ENCODE results near the gene PPP1R27.

PPP1R27 gene

DNA sequence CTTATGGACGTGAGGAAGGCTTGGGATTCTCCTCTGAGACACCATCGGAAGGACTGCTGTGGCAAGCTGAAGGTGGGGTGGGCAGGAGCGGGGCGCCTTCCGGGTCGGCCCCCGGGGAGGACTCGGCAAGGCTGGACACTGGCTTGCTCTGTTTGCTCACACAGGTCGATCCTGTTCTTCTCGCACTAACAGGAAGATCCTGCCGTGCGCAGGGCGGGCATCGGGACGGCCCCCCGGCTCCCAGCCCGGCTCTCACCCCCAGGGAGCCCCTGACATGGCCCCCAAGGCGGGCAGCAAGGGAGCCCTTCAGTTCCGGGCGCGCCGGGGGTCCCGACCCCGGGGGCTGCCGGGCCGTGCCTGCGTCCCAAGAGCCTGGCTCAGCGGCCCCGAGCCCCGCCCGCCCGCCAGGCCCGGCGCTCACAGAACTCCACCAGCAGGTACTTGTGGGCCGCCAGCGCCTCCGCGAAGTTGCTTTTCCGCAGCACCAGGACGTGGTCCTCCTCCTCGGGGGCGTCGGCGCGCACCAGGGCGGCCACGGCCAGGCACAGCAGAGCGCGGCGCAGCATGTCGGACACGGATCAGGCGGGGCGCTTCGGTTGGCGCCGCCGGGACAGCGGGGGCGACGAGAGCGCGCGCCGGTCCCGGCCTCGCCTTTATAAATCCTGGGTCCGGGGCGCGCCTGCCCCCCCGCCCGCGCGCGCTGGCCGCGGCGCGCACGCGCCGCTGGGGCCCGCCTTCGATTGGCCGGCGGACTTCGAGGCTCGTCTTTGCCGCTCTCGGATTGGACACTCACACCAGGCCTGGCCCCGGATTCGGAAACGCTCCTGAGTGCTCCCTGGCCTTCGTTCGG is 25.3 kb upstream of the PPP1R27 start, which contains the start of gene P4HB:
Gene P4HB (minus strand): TSS at position 630 of the 850 bp plus-strand sequence. CDS start 64 bp downstream, at position 566.
- H3K4me1 ChIP-seq (ENCODE audit: control insufficient read depth, insufficient read depth, low read length) = peaks cover 6% of the 10 kb centered on the region; the same call in 1 of the 2 replicates
- H3K27ac ChIP-seq (ENCODE audit: low read depth, low read length) = peak within 1 kb of the TSS; percentile 92
- no peaks in the 10 kb centered on the region for H3K27me3 ChIP-seq (ENCODE audit: control insufficient read depth, insufficient read depth, low read length)
- H3K9ac ChIP-seq (ENCODE audit: low read depth, low read length) = peak within 1 kb of the TSS; percentile 92
- peaks cover 52% of the 10 kb centered on the region for H3K36me3 ChIP-seq (ENCODE audit: control insufficient read depth, insufficient read depth, low read length)
- H3K9me3 ChIP-seq (ENCODE audit: control insufficient read depth, insufficient read depth, low read length) = no peaks in the 10 kb centered on the region
- H3K4me3 ChIP-seq (ENCODE audit: low read depth, low read length) = peak within 1 kb of the TSS; percentile 89

DNA sequence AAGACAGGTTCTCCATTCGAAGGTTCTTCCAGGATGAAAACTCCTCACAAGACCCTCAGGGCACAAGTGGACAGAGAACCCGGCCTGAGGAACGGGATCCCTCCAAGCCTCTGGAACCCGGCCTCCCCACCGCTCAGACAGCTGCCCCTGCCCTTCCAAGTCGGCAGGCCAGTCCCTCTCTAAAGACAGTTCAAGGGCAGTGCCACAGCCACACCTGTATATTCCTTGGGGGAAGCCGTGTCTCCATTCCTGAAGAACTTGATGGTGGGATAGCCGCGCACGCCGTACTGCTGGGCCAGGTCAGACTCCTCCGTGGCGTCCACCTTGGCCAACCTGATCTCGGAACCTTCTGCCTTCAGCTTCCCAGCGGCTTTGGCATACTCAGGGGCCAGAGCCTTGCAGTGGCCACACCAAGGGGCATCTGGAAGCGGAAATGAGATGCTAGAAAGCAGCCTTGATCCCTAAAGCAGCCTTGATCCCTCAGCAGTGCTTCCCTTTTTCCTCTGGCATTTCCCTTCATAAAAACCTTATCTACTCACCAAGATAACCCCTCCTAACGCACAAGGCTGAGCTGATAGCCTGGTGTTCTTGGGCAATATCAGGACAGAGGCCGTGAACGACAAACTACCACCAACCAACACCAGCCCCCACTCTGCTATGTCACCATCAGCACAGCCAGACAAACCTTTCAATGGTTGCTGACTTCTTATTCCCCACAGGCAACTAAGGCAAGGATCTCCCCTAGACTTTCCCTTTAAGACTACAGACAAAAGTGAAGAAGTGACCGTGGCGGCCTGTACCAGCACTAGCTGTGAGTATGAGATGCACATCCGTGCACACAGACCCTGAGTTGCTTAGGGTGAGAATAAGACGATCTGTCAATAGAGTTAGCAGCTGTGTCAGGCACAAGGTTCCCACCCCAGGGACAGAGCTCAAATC is 24.4 kb upstream of the PPP1R27 start:
- Histone ChIP-seq H3K27ac (ENCODE audit: low read depth, low read length) (peak overlapping the region; percentile 90), H3K36me3 (ENCODE audit: control insufficient read depth, insufficient read depth, low read length) (peaks cover 59% of the 10 kb centered on the region), H3K9me3 (ENCODE audit: control insufficient read depth, insufficient read depth, low read length) (no peaks in the 10 kb centered on the region), H3K4me1 (ENCODE audit: control insufficient read depth, insufficient read depth, low read length) (peaks cover 6% of the 10 kb centered on the region; the same call in 1 of the 2 replicates), H3K27me3 (ENCODE audit: control insufficient read depth, insufficient read depth, low read length) (no peaks in the 10 kb centered on the region), H3K9ac (ENCODE audit: low read depth, low read length) (peak overlapping the region; percentile 79), H3K4me3 (ENCODE audit: low read depth, low read length) (peak overlapping the region; percentile 82)

DNA sequence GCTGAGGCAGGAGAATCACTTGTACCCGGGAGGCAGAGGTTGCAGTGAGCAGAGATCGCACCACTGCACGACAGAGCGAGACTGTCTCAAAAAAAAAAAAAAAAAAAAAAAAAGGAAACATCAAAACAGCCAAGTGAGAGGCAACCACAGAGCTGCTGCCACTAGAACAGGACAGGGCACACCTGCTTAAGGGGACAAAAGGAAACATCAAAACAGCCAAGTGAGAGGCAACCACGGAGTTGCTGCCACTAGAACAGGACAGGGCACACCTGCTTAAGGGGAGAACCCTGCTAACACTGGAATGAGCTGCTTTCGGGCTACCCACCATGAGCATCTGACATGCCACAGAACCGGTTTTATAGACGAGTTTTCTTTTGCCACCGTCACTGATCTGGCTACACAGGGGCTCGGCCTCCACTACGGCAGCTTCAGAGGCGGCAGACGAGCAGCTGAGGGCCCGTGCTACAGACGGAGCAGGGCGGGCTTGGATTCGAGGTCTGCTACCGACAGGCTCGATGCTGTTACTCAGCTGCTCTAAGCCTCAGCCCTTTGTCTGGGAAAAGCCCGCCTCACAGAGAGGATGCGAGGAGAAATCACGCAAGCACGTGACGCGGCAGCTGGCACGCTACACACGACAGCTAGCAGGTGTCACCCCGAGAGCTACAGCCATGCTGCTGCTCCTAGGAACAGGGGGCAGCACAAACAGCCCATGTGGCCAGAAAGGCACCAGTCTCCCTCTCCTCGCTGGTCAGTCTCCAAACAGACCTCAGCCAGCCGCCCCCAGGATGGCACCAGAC is 23.5 kb upstream of the PPP1R27 start:
- Histone ChIP-seq H3K4me1 (ENCODE audit: control insufficient read depth, insufficient read depth, low read length) (peaks cover 6% of the 10 kb centered on the region; the same call in 1 of the 2 replicates), H3K9ac (ENCODE audit: low read depth, low read length) (no peak overlapping the region), H3K9me3 (ENCODE audit: control insufficient read depth, insufficient read depth, low read length) (no peaks in the 10 kb centered on the region), H3K36me3 (ENCODE audit: control insufficient read depth, insufficient read depth, low read length) (peaks cover 59% of the 10 kb centered on the region), H3K27me3 (ENCODE audit: control insufficient read depth, insufficient read depth, low read length) (no peaks in the 10 kb centered on the region), H3K4me3 (ENCODE audit: low read depth, low read length) (peak overlapping the region; percentile 82; the same call in 1 of the 2 replicates), H3K27ac (ENCODE audit: low read depth, low read length) (no peak overlapping the region)

DNA sequence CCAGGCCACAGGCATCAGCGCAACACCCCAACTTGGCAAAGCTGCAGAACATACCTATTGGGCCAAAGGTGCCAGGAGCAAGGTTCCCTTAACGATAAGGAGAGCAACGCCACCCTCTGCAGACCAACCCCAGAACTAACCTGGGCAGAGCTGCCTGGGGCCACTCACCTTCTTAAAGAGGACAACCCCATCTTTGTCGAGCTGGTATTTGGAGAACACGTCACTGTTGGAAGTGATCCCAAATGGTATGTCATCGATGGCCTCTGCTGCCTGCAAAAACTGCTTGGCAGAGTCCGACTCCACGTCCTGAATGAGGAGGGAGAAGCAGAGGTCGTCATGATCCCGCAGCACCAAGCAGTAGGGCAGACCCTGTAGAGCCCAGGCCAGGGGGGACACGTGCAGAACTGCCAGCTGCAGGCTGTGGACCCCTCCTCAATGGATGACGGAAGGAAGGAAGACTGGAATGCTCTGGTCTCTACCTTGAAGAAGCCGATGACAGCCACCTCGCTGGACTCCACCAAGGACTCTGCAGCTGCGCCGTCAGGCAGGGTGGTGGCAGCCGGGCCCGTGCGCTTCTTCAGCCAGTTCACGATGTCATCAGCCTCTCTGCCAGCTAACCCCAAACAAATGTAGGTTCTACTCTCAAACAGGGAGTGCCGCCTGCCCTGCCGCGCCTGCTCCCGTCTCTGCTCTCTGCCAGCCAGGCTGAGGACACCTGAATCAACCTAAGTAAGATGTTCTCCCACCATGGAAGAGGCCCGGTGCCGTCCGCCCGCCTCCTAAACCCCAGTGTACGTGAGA is 20.3 kb upstream of the PPP1R27 start:
- peaks cover 6% of the 10 kb centered on the region; the same call in 1 of the 2 replicates for H3K4me1 ChIP-seq (ENCODE audit: control insufficient read depth, insufficient read depth, low read length)
- no peaks in the 10 kb centered on the region for H3K27me3 ChIP-seq (ENCODE audit: control insufficient read depth, insufficient read depth, low read length)
- no peak overlapping the region for H3K4me3 ChIP-seq (ENCODE audit: low read depth, low read length)
- no peaks in the 10 kb centered on the region for H3K9me3 ChIP-seq (ENCODE audit: control insufficient read depth, insufficient read depth, low read length)
- no peak overlapping the region for H3K9ac ChIP-seq (ENCODE audit: low read depth, low read length)
- H3K27ac ChIP-seq (ENCODE audit: low read depth, low read length) = no peak overlapping the region
- peaks cover 75% of the 10 kb centered on the region for H3K36me3 ChIP-seq (ENCODE audit: control insufficient read depth, insufficient read depth, low read length)

DNA sequence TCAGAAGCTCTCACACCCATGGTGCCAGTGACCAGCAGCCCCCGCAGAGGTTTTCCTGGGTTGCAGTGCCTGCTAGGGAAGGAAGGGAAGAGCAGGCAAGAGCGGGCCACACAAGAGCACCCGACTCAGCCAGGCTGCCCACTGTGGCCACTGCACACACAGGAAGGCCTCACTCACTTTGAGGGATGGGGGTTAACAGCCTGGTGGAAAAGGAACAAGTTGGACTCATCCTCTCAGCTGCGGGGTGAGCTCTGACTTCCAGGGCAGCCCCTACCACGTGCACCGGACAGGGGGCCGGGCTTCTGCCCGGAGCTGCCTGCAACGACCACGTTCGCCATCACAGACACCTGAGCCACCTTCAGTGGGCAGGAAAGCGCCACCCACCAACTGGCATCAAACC is 17.4 kb upstream of the PPP1R27 start:
- no peaks in the 10 kb centered on the region for H3K4me1 ChIP-seq (ENCODE audit: control insufficient read depth, insufficient read depth, low read length)
- no peak overlapping the region for H3K27ac ChIP-seq (ENCODE audit: low read depth, low read length)
- peaks cover 67% of the 10 kb centered on the region for H3K36me3 ChIP-seq (ENCODE audit: control insufficient read depth, insufficient read depth, low read length)
- no peaks in the 10 kb centered on the region for H3K9me3 ChIP-seq (ENCODE audit: control insufficient read depth, insufficient read depth, low read length)
- H3K27me3 ChIP-seq (ENCODE audit: control insufficient read depth, insufficient read depth, low read length) = no peaks in the 10 kb centered on the region
- no peak overlapping the region for H3K4me3 ChIP-seq (ENCODE audit: low read depth, low read length)
- H3K9ac ChIP-seq (ENCODE audit: low read depth, low read length) = no peak overlapping the region

DNA sequence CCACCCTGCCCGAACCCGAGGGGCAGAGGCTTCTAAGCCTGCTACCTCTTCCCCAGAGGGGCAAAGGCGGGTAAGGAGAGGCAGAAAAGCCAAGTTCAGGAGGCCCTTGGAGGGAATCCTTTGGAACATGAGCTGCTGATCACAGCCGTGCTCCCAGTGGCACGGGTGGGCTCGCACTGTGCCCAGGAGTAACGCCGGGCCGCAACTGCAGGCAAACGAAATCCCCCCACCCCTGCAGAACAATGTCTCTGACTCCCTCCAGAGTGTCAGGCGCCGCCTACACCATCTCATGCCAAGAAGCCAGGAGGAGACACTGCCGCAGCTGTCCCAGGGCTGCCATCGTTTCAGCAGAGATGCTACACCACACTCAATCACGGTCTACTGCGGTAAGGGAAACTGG is 16.6 kb upstream of the PPP1R27 start:
- H3K4me3 ChIP-seq (ENCODE audit: low read depth, low read length) = no peak overlapping the region
- H3K27me3 ChIP-seq (ENCODE audit: control insufficient read depth, insufficient read depth, low read length) = no peaks in the 10 kb centered on the region
- H3K9me3 ChIP-seq (ENCODE audit: control insufficient read depth, insufficient read depth, low read length) = no peaks in the 10 kb centered on the region
- H3K4me1 ChIP-seq (ENCODE audit: control insufficient read depth, insufficient read depth, low read length) = no peaks in the 10 kb centered on the region
- H3K36me3 ChIP-seq (ENCODE audit: control insufficient read depth, insufficient read depth, low read length) = peaks cover 70% of the 10 kb centered on the region
- no peak overlapping the region for H3K27ac ChIP-seq (ENCODE audit: low read depth, low read length)
- no peak overlapping the region for H3K9ac ChIP-seq (ENCODE audit: low read depth, low read length)

DNA sequence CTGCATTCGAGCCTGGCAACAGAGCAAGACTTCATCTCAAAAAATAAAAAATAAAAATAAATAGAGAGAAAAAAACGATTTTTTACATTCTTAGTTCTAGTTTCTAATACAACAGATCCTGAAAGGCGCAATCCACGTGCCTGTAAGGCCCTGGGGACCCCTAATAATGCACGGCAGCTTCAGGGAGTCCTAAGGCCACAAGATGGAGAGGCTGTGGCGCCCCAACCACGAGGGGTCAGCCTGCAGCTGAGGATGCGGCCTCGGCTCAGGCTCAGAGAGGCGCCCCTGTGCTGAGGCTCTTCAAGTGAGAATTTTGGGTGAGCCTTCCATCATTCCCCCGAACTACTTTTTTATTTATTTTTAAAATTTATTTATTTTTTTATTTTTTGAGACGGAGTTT is 14.6 kb upstream of the PPP1R27 start:
- peaks cover 73% of the 10 kb centered on the region for H3K36me3 ChIP-seq (ENCODE audit: control insufficient read depth, insufficient read depth, low read length)
- H3K4me1 ChIP-seq (ENCODE audit: control insufficient read depth, insufficient read depth, low read length) = no peaks in the 10 kb centered on the region
- no peak overlapping the region for H3K27ac ChIP-seq (ENCODE audit: low read depth, low read length)
- H3K4me3 ChIP-seq (ENCODE audit: low read depth, low read length) = no peak overlapping the region
- no peaks in the 10 kb centered on the region for H3K9me3 ChIP-seq (ENCODE audit: control insufficient read depth, insufficient read depth, low read length)
- H3K9ac ChIP-seq (ENCODE audit: low read depth, low read length) = no peak overlapping the region
- H3K27me3 ChIP-seq (ENCODE audit: control insufficient read depth, insufficient read depth, low read length) = no peaks in the 10 kb centered on the region

DNA sequence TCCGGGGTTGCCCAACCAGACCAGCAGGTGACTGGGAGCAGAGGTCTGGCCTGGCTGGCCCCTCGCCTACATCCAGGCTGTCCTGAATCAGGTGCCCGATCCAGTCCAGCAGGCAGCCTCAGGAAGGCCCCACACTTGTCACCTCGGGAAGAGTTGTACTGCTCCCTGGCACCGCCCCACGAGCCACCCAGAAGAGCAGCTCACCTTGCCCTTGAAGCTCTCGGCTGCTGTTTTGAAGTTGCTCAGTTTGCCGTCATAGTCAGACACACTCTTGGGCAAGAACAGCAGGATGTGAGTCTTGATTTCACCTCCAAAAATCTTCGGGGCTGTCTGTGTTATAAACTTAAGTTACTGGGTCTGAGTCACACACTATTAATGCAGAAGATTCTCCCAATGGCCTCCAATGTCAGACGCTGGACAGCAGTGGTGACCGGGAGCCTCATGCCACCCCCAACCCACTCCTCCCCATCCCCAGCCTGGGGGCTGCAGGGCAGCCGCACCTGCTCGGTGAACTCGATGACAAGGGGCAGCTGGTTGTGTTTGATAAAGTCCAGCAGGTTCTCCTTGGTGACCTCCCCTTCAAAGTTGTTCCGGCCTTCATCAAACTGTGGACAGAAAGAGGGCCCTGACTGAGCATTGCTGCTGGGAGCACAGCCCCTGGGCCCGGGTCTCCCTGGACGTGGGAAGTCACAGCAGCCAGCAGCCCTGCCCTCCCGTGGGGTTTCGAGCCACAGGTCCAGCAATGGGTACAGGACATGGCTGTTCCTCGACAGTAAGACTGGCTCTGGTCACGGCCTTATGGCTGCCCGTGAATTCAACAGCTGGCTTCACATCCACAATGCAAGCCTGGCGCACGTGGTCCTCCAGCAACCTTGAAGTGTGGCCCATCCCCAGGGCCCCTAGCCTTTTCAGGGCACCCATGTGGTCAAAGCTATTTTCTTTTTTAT is 12.2 kb upstream of the PPP1R27 start:
- Histone ChIP-seq H3K4me1 (ENCODE audit: control insufficient read depth, insufficient read depth, low read length) (no peaks in the 10 kb centered on the region), H3K9ac (ENCODE audit: low read depth, low read length) (no peak overlapping the region), H3K36me3 (ENCODE audit: control insufficient read depth, insufficient read depth, low read length) (peaks cover 66% of the 10 kb centered on the region), H3K27ac (ENCODE audit: low read depth, low read length) (no peak overlapping the region), H3K27me3 (ENCODE audit: control insufficient read depth, insufficient read depth, low read length) (no peaks in the 10 kb centered on the region), H3K9me3 (ENCODE audit: control insufficient read depth, insufficient read depth, low read length) (no peaks in the 10 kb centered on the region), H3K4me3 (ENCODE audit: low read depth, low read length) (no peak overlapping the region)
